Measurements from ENCODE around the gene PPP2R3C.
"Not testable (repeated sequence)": the region's sequence is repeated elsewhere in the genome, so short reads cannot be mapped to it uniquely, and the experiment has no call there.

The PPP2R3C gene

GRCh38 chr14:35133542-35134328 is 11.9 kb upstream of the PPP2R3C start:
- no peak for DNase-seq

GRCh38 chr14:35124127-35124526 is 2.3 kb upstream of the PPP2R3C start:
- no peak for DNase-seq

GRCh38 chr14:35123388-35123703 is 1.6 kb upstream of the PPP2R3C start:
- DNase-seq, result no peak

GRCh38 chr14:35122696-35123387 is 1.1 kb upstream of the PPP2R3C start:
- DNase-seq, result peak in 5 of 56 donors; percentile 27 to 73 (median 50)

GRCh38 chr14:35121026-35121886 is 534 bp downstream of the PPP2R3C start:
- no peak for DNase-seq

- no peak for DNase-seq
Measured at GRCh38 chr14:35117112-35117511, 4.7 kb downstream of the PPP2R3C start.

- no peak for DNase-seq
Measured at GRCh38 chr14:35116242-35116641, 5.5 kb downstream of the PPP2R3C start.

GRCh38 chr14:35114036-35114435 is 7.8 kb downstream of the PPP2R3C start:
- DNase-seq, result no peak

GRCh38 chr14:35113308-35113950 is 8.4 kb downstream of the PPP2R3C start:
- DNase-seq, result no peak

GRCh38 chr14:35112641-35113040 is 9.1 kb downstream of the PPP2R3C start:
- DNase-seq, result no peak

- DNase-seq, result no peak
Measured at GRCh38 chr14:35107866-35108265, 13.9 kb downstream of the PPP2R3C start.

- DNase-seq, result not testable (repeated sequence)
Measured at GRCh38 chr14:35094645-35095044, 27.1 kb downstream of the PPP2R3C start.

GRCh38 chr14:35088514-35088913 is 33.3 kb downstream of the PPP2R3C start:
- DNase-seq, result no peak

GRCh38 chr14:35085441-35085840 is 36.3 kb downstream of the PPP2R3C start:
- DNase-seq, result no peak

- no peak for DNase-seq
Measured at GRCh38 chr14:35083530-35084150, 38.1 kb downstream of the PPP2R3C start.

- no peak for DNase-seq
Measured at GRCh38 chr14:35079742-35080141, 42.0 kb downstream of the PPP2R3C start.

GRCh38 chr14:35078082-35078481 is 43.7 kb downstream of the PPP2R3C start:
- DNase-seq, result no peak

GRCh38 chr14:35073486-35073885 is 48.3 kb downstream of the PPP2R3C start:
- DNase-seq, result no peak

GRCh38 chr14:35072226-35072625 is 49.6 kb downstream of the PPP2R3C start:
- DNase-seq, result no peak

- DNase-seq, result no peak
Measured at GRCh38 chr14:35068238-35069012, 53.4 kb downstream of the PPP2R3C start.
